ENCODE measurements around the gene SLC7A14.
"Not testable (repeated sequence)": the region's sequence is repeated elsewhere in the genome, so short reads cannot be mapped to it uniquely, and the experiment has no call there.

DNA sequence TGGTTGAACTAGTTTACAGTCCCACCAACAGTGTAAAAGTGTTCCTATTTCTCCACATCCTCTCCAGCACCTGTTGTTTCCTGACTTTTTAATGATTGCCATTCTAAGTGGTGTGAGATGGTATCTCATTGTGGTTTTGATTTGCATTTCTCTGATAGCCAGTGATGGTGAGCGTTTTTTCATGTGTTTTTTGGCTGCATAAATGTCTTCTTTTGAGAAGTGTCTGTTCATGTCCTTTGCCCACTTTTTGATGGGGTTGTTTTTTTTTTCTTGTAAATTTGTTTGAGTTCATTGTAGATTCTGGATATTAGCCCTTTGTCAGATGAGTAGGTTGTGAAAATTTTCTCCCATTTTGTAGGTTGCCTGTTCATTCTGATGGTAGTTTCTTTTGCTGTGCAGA lies 18.3 kb downstream of the SLC7A14 start:
- not testable (repeated sequence) for TF ChIP-seq CTCF (IDR thresholded peaks at IDR 0.05; ENCODE audit: low read length); EZH2 (optimal IDR thresholded peaks at IDR 0.05; ENCODE audit: low read depth, low read length)
